GM23338 (cell line): Measurements from ENCODE around the gene PDE4D. TPM values are rescaled to one million over a fixed set of nuclear protein-coding genes. Genes with fewer than 3 reads are reported as not detected.

Experiments used
- ATAC-seq: fragments of 200-7000 bp; cut with Tn5 transposase; 3 replicates; pipeline ENCODE4 v1.9.1; 2020
- DNase-seq: peaks from one replicate; pipeline ENCODE4 v3.0.0-alpha.2; 2015; ENCODE audit warnings: low spot score
- H2AFZ ChIP-seq: fragments of 200-600 bp; sonication (generic); 2 replicates; pipeline ENCODE4 v1.8.0; 2016; ENCODE audit warnings: antibody characterized with exemption, mild to moderate bottlenecking, moderate library complexity
- H3F3A ChIP-seq: fragments of 200-600 bp; sonication (generic); replicated peaks from 2 replicates; pipeline ENCODE4 v1.8.0; 2017; ENCODE audit warnings: antibody characterized with exemption, mixed run types, low read depth
- H3K27ac ChIP-seq: fragments of 200-600 bp; sonication (generic); 2 replicates; pipeline ENCODE4 v1.6.1; 2016; ENCODE audit warnings: low read depth
- H3K27me3 ChIP-seq: fragments of 200-600 bp; sonication (generic); 2 replicates; pipeline ENCODE4 v1.8.0; 2016; ENCODE audit warnings: mild to moderate bottlenecking, mixed run types, moderate library complexity; ENCODE audit not compliant: insufficient read depth
- H3K36me3 ChIP-seq: fragments of 200-600 bp; sonication (generic); 2 replicates; pipeline ENCODE4 v1.8.0; 2016; ENCODE audit warnings: mild to moderate bottlenecking; ENCODE audit not compliant: insufficient read depth
- H3K4me1 ChIP-seq: fragments of 200-600 bp; sonication (generic); 2 replicates; pipeline ENCODE4 v1.8.0; 2016; ENCODE audit warnings: mild to moderate bottlenecking, moderate library complexity; ENCODE audit not compliant: insufficient read depth
- H3K4me2 ChIP-seq: fragments of 200-600 bp; sonication (generic); 2 replicates; pipeline ENCODE4 v1.7.1; 2017; ENCODE audit warnings: mixed run types
- H3K4me3 ChIP-seq: fragments of 200-600 bp; sonication (generic); 2 replicates; pipeline ENCODE4 v1.6.1; 2016; ENCODE audit warnings: mixed run types
- H3K79me2 ChIP-seq: fragments of 200-600 bp; sonication (generic); replicated peaks from 2 replicates; pipeline ENCODE4 v1.8.0; 2017; ENCODE audit warnings: mild to moderate bottlenecking; ENCODE audit not compliant: insufficient read depth
- H3K9me2 ChIP-seq: fragments of 200-600 bp; sonication (generic); 2 replicates; pipeline ENCODE4 v1.8.0; 2017; ENCODE audit not compliant: insufficient read depth
- H4K20me1 ChIP-seq: fragments of 200-600 bp; sonication (generic); replicated peaks from 2 replicates; pipeline ENCODE4 v1.8.0; 2017; ENCODE audit warnings: mild to moderate bottlenecking; ENCODE audit not compliant: insufficient read depth
- H3K27ac Mint-ChIP-seq: 2 replicates; pipeline ENCODE4 v1.8.0; 2020; ENCODE audit warnings: inconsistent platforms, mild to moderate bottlenecking, moderate library complexity, mixed read lengths
- H3K27me3 Mint-ChIP-seq: 3 replicates; pipeline ENCODE4 v1.8.0; 2022; ENCODE audit warnings: low read depth, mild to moderate bottlenecking, moderate library complexity, mixed read lengths, inconsistent platforms; ENCODE audit not compliant: insufficient read depth, poor library complexity
- H3K36me3 Mint-ChIP-seq: 3 replicates; pipeline ENCODE4 v1.8.0; 2021; ENCODE audit warnings: low read depth, mild to moderate bottlenecking, inconsistent platforms, moderate library complexity, mixed read lengths
- H3K4me1 Mint-ChIP-seq: 3 replicates; pipeline ENCODE4 v1.8.0; 2020; ENCODE audit warnings: mild to moderate bottlenecking, inconsistent platforms, mixed read lengths
- H3K4me3 Mint-ChIP-seq: 3 replicates; pipeline ENCODE4 v1.8.0; 2021; ENCODE audit warnings: moderate library complexity, mild to moderate bottlenecking, inconsistent platforms, mixed read lengths
- H3K9me3 Mint-ChIP-seq: 3 replicates; pipeline ENCODE4 v1.8.0; 2020; ENCODE audit warnings: moderate library complexity, mild to moderate bottlenecking, inconsistent platforms, mixed read lengths
- CREB1 ChIP-seq: fragments of 250-450 bp; sonication (Bioruptor Pico); IDR thresholded peaks from 2 replicates; pipeline ENCODE4 v1.5.0; 2020; ENCODE audit warnings: low read depth, mild to moderate bottlenecking, moderate library complexity
- ETS1 ChIP-seq: IDR thresholded peaks from 2 replicates; pipeline ENCODE4 v1.6.1; 2016; ENCODE audit warnings: antibody characterized with exemption
- EZH2 ChIP-seq: fragments of 200-600 bp; sonication (generic); IDR thresholded peaks from one replicate; pipeline ENCODE4 v1.8.0; 2017; ENCODE audit warnings: antibody characterized with exemption, mild to moderate bottlenecking, low read depth; ENCODE audit not compliant: unreplicated experiment
- EZH2phosphoT487 ChIP-seq: fragments of 200-600 bp; sonication (generic); IDR thresholded peaks from one replicate; pipeline ENCODE4 v1.8.1; 2018; ENCODE audit warnings: antibody characterized with exemption; ENCODE audit not compliant: unreplicated experiment
- JUNB ChIP-seq: IDR thresholded peaks from one replicate; pipeline ENCODE4 v1.6.1; 2016; ENCODE audit warnings: antibody characterized with exemption; ENCODE audit not compliant: unreplicated experiment
- POLR2AphosphoS5 ChIP-seq: IDR thresholded peaks from 2 replicates; pipeline ENCODE4 v1.6.1; 2016; ENCODE audit warnings: antibody characterized with exemption, low read depth
- ZNF462 ChIP-seq: fragments of 250-450 bp; sonication (Bioruptor Pico); IDR thresholded peaks from 2 replicates; pipeline ENCODE4 v1.5.0; 2020; ENCODE audit warnings: mild to moderate bottlenecking, moderate library complexity
- polyA plus RNA-seq: library from polyadenylated mRNA; unstranded; fragments of >200 nt; fragmentation: Nextera tagmentation; extraction: Ambion mirVana; gene quantifications from 2 replicates; pipeline ENCODE4 v1.2.1, GENCODE V29; 2016
- total RNA-seq: library from RNA; depleted of rRNA; stranded (reverse); fragments of >200 nt; shearing (Covaris generic); gene quantifications from 2 replicates; pipeline ENCODE4 v1.2.3, GENCODE V29; 2014

Gene PDE4D
- total and polyA plus RNA-seq, 2 experiments from 2014 or later, result 2.1 to 4.7 TPM

GRCh38 chr5:59694411-59694810, 199.1 kb downstream of the PDE4D start (continued):
- TF ChIP-seq ZNF462 (CRISPR knock-in tag) (no peak), EZH2phosphoT487 (no peak), CREB1 (CRISPR knock-in tag) (no peak), ETS1 (no peak), POLR2AphosphoS5 (no peak)

- Mint-ChIP-seq H3K4me3 (no peak overlapping the region), H3K4me1 (peaks cover 15% of the 10 kb centered on the region), H3K27ac (no peak overlapping the region), H3K36me3 (peaks cover 9% of the 10 kb centered on the region), H3K9me3 (peaks cover 3% of the 10 kb centered on the region; the same call in 1 of the 3 replicates), H3K27me3 (no peaks in the 10 kb centered on the region)
- Histone ChIP-seq H3K27me3 (no peaks in the 10 kb centered on the region), H3K4me3 (no peak overlapping the region), H4K20me1 (no peaks in the 10 kb centered on the region), H3K4me2 (no peak overlapping the region), H3K4me1 (peaks cover 18% of the 10 kb centered on the region; the same call in 1 of the 2 replicates), H3F3A (no peaks in the 10 kb centered on the region), H3K27ac (no peak overlapping the region), H3K9me2 (0 out of 2 replicates have a peak, but pooled peaks cover 3% of the 10 kb centered on the region), H3K36me3 (no peaks in the 10 kb centered on the region), H2AFZ (no peak overlapping the region), H3K79me2 (no peaks in the 10 kb centered on the region)
- no peak for ATAC-seq
- no peak for DNase-seq
- TF ChIP-seq ZNF462 (CRISPR knock-in tag), result no peak
- TF ChIP-seq CREB1 (CRISPR knock-in tag), result no peak
- TF ChIP-seq EZH2, result no peak
- TF ChIP-seq JUNB, result no peak
Measured at GRCh38 chr5:59693492-59694309, 199.8 kb downstream of the PDE4D start.
